Liver (tissue), 3 donors: ENCODE measurements around the gene TYW5.

Experiments used
- CTCF ChIP-seq: fragments of 150-350 bp; IDR thresholded peaks from 2 replicates; pipeline ENCODE4 v1.5.1; 2017; ENCODE audit warnings: improper control_type of control experiment, low read depth, low read length; ENCODE audit not compliant: missing input control
- EGR1 ChIP-seq, 2 donors: IDR thresholded peaks; 2 replicates each; pipeline ENCODE4 v1.6.1; 2016 to 2018; ENCODE audit warnings: antibody characterized with exemption in 2 of 2, low read depth in 2 of 2
- GABPA ChIP-seq, 2 donors: IDR thresholded peaks in 1 of 2; conservative IDR thresholded peaks in 1 of 2; 2 replicates each; pipeline ENCODE4 v1.6.1; 2016; ENCODE audit warnings: antibody characterized with exemption in 2 of 2, mild to moderate bottlenecking in 1 of 2, moderate library complexity in 1 of 2
- NR2F2 ChIP-seq: IDR thresholded peaks from 2 replicates; pipeline ENCODE4 v1.6.1; 2016; ENCODE audit warnings: antibody characterized with exemption
- REST ChIP-seq: IDR thresholded peaks from 2 replicates; pipeline ENCODE4 v1.6.1; 2016; ENCODE audit warnings: antibody characterized with exemption, mild to moderate bottlenecking
- TAF1 ChIP-seq: conservative IDR thresholded peaks from 2 replicates; pipeline ENCODE4 v1.6.1; 2016; ENCODE audit warnings: antibody characterized with exemption, mild to moderate bottlenecking
- donor health status: healthy.
- donor health status: healthy.

GRCh38 chr2:199940373-199940772, 14.9 kb downstream of the TYW5 start:
- TF ChIP-seq CTCF (peak; percentile 8), REST (no peak), TAF1 (no peak), NR2F2 (no peak), EGR1 (IDR thresholded peaks at IDR 0.05; ENCODE audit: low read depth in 2 of 2) (no peak), GABPA (IDR thresholded peaks at IDR 0.05 in 1 of 2, conservative IDR thresholded peaks at IDR 0.05 in 1 of 2) (no peak)
